ENCODE measurements around the gene C16orf87. TPM values are rescaled to one million over a fixed set of nuclear protein-coding genes. Genes with fewer than 3 reads are reported as not detected.

Gene C16orf87
- 9.4 and 11.9 TPM in 2 replicates for total RNA-seq

GRCh38 chr16:46830902-46831647 lies at the start of gene C16orf87:
Gene C16orf87, minus strand, starts transcription at chr16:46831180. Its CDS starts 31 bp downstream, at chr16:46831149.

DNA sequence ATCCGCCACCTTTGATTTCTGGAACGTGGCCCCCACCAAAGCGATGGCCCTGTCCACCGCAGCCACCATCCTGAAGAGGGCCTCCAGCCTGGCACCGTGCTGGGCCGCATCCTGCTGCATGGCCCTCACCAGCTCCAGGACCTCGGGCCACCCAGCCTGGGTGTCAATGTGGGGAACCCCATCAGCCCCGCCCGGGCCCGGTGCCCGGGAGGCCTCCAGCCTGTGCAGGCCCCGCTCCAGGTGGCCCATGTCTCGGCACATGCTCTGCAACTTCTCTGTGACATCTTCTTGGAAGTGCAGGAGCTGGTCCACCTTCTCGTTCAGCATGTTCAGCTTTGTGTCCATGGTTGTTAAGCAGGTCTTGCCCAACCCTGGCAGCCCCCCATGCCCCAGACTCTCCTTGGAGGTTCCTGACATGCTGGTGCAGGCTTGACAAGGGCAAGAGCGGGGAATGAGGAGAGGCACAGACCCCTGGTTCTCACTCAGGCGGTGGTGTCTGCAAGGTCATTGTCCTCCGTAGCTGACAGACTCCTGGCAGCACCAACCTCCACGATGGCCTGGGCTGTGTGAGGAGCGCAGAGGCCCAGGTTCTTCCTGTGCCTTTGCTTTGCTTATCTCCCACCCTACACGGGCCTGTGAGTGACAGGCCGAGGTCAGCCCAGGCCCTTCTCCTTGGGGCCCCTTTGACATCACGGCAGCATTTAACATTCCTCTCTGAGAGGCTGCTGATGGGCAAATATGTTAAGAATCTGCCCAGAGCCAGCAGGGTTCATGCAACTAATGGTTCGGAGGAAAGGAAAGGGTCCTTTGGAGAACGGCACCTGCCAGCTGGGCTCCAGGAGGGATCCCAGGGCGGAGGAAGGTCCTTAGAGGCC lies 83.0 kb downstream of the C16orf87 start, which contains the start of gene MYLK3:
Gene MYLK3 (minus strand): TSS at position 568 of the 875 bp plus-strand sequence. CDS start 151 bp downstream, at position 417.

Other genes with a start within 250 kb of the C16orf87 start
- 3.1 and 3.6 TPM in 2 replicates for gene SHCBP1, start 209.8 kb downstream of the C16orf87 start, total RNA-seq
- gene VPS35, start 142.0 kb downstream of the C16orf87 start, total RNA-seq, result 63.0 and 87.8 TPM in 2 replicates
- 1.1 and 1.3 TPM in 2 replicates for gene ORC6, start 141.5 kb downstream of the C16orf87 start, total RNA-seq
- 0.14 and 0.28 TPM in 2 replicates for gene MYLK3, start 82.8 kb downstream of the C16orf87 start, total RNA-seq
- gene GPT2, start 53.2 kb upstream of the C16orf87 start, total RNA-seq, result 12.6 and 13.4 TPM in 2 replicates
- gene DNAJA2, start 142.5 kb upstream of the C16orf87 start, total RNA-seq, result 78.8 and 87.6 TPM in 2 replicates

Data from smooth muscle cell of bladder (primary cell).